ENCODE results near the gene SCGB1D1.

Gene SCGB1D1

GRCh38 chr11:62233730-62234129, 43.7 kb downstream of the SCGB1D1 start:
- CTCF ChIA-PET, result interaction anchor here (0.7 to 1.6 kb wide), 2 partner anchors 62 to 144 kb away, joined by 3 read pairs; no protein-coding TSS in a partner anchor
- POLR2A ChIA-PET, result no interaction called here
- no peak overlapping the region for H3K4me3 ChIP-seq (ENCODE audit: low read depth, low read length)
- TF ChIP-seq CTCF (IDR thresholded peaks at IDR 0.05; ENCODE audit: insufficient read depth, low read length, missing control alignments), result no peak
- no peak for DNase-seq (ENCODE audit: low read depth, low spot score)

- no peak for TF ChIP-seq CTCF (IDR thresholded peaks at IDR 0.05; ENCODE audit: insufficient read depth, low read length, missing control alignments)
- CTCF ChIA-PET, result interaction anchor here (1.3 kb wide), 1 partner anchor 75 kb away, joined by 5 read pairs; no protein-coding TSS in a partner anchor
- no peak for DNase-seq (ENCODE audit: low read depth, low spot score)
- POLR2A ChIA-PET, result no interaction called here
- H3K4me3 ChIP-seq (ENCODE audit: low read depth, low read length), result no peak overlapping the region
These were observed 46.2 kb downstream of the SCGB1D1 start for GRCh38 chr11:62236187-62236586.

- POLR2A ChIA-PET, result no interaction called here
- CTCF ChIA-PET, result no interaction called here
- no peak for DNase-seq (ENCODE audit: low read depth, low spot score)
- H3K4me3 ChIP-seq (ENCODE audit: low read depth, low read length), result no peak overlapping the region
- no peak for TF ChIP-seq CTCF (IDR thresholded peaks at IDR 0.05; ENCODE audit: insufficient read depth, low read length, missing control alignments)
These were observed 47.5 kb downstream of the SCGB1D1 start for GRCh38 chr11:62237499-62237898.

GRCh38 chr11:62238151-62238550, 48.1 kb downstream of the SCGB1D1 start:
- CTCF ChIA-PET, result no interaction called here

GRCh38 chr11:62241095-62241494, 51.1 kb downstream of the SCGB1D1 start:
- no peak for TF ChIP-seq CTCF (IDR thresholded peaks at IDR 0.05; ENCODE audit: insufficient read depth, low read length, missing control alignments)
- H3K4me3 ChIP-seq (ENCODE audit: low read depth, low read length), result no peak overlapping the region
- ChIA-PET POLR2A (no interaction called here), CTCF (no interaction called here)
- DNase-seq (ENCODE audit: low read depth, low spot score), result no peak

More at GRCh38 chr11:62238151-62238550, 48.1 kb downstream of the SCGB1D1 start:
- POLR2A ChIA-PET, result no interaction called here
- H3K4me3 ChIP-seq (ENCODE audit: low read depth, low read length), result no peak overlapping the region
- no peak for TF ChIP-seq CTCF (IDR thresholded peaks at IDR 0.05; ENCODE audit: insufficient read depth, low read length, missing control alignments)
- no peak for DNase-seq (ENCODE audit: low read depth, low spot score)

GRCh38 chr11:62242021-62242420, 52.0 kb downstream of the SCGB1D1 start, which contains the start of gene SCGB1D2:
TSS of gene SCGB1D2 (plus strand) at chr11:62242239. CDS start at chr11:62242308, 69 bp downstream.
- no peak for DNase-seq (ENCODE audit: low read depth, low spot score)
- no peak for TF ChIP-seq CTCF (IDR thresholded peaks at IDR 0.05; ENCODE audit: insufficient read depth, low read length, missing control alignments)
- ChIA-PET POLR2A (no interaction called here), CTCF (no interaction called here)
- no peak within 1 kb of the TSS for H3K4me3 ChIP-seq (ENCODE audit: low read depth, low read length)

All from AG04449 (cell line).